CD14-positive monocyte (primary cell): ENCODE results near the gene TRIM40. TPM values are rescaled to one million over a fixed set of nuclear protein-coding genes. Genes with fewer than 3 reads are reported as not detected.

ENCODE experiments used
- DNase-seq, 3 donors: peaks; one replicate each; pipeline ENCODE4 v3.0.0-alpha.2; 2011 to 2022
- H2AFZ ChIP-seq: 2 replicates; pipeline ENCODE4 v1.6.0; 2012; ENCODE audit warnings: mild to moderate bottlenecking, low read depth, low read length, inconsistent platforms; ENCODE audit not compliant: insufficient read depth, poor library complexity, severe bottlenecking
- H3K27ac ChIP-seq, 2 donors: 1 replicate in 1 of 2; 2 replicates in 1 of 2; pipeline ENCODE4 v1.5.1; 2012 to 2013; ENCODE audit warnings: low read length in 2 of 2, control low read depth in 1 of 2, inconsistent platforms in 1 of 2, low read depth in 1 of 2, mild to moderate bottlenecking in 1 of 2
- H3K27me3 ChIP-seq, 2 donors: one replicate each; pipeline versions ENCODE4 v1.6.0 to v1.6.1; 2011 to 2013; ENCODE audit warnings: low read length in 2 of 2; ENCODE audit not compliant: control insufficient read depth in 2 of 2, insufficient read depth in 2 of 2
- H3K36me3 ChIP-seq, 2 donors: replicated peaks in 1 of 2; 1 replicate in 1 of 2; 2 replicates in 1 of 2; pipeline versions ENCODE4 v1.5.1 to v1.6.1; 2012 to 2013; ENCODE audit warnings: low read length in 2 of 2, control low read depth in 1 of 2, inconsistent platforms in 1 of 2, mild to moderate bottlenecking in 1 of 2; ENCODE audit not compliant: insufficient read depth in 2 of 2, control insufficient read depth in 1 of 2
- H3K4me1 ChIP-seq, 2 donors: 1 replicate in 1 of 2; 2 replicates in 1 of 2; pipeline versions ENCODE4 v1.5.1 to v1.6.1; 2012 to 2013; ENCODE audit warnings: low read length in 2 of 2, control low read depth in 1 of 2, inconsistent platforms in 1 of 2, mild to moderate bottlenecking in 1 of 2, moderate library complexity in 1 of 2; ENCODE audit not compliant: insufficient read depth in 2 of 2, control insufficient read depth in 1 of 2
- H3K4me2 ChIP-seq: replicated peaks from 2 replicates; pipeline ENCODE3; 2012; ENCODE audit warnings: low read length, moderate library complexity, mild to moderate bottlenecking; ENCODE audit not compliant: poor library complexity, severe bottlenecking; ENCODE audit errors: extremely low read depth
- H3K4me3 ChIP-seq, 3 experiments: fragments of 200-600 bp in 1 of 3; sonication (generic) in 1 of 3; replicated peaks in 1 of 3; 1 replicate in 2 of 3; 2 replicates in 1 of 3; pipeline ENCODE4 v1.5.1; 2011 to 2013; ENCODE audit warnings: low read length in 3 of 3, mild to moderate bottlenecking in 3 of 3, control low read depth in 2 of 3, low read depth in 2 of 3, inconsistent platforms in 1 of 3, moderate library complexity in 1 of 3
- H3K79me2 ChIP-seq: 2 replicates; pipeline ENCODE4 v1.6.0; 2012; ENCODE audit warnings: mild to moderate bottlenecking, control low read depth, inconsistent platforms, low read length, moderate library complexity; ENCODE audit not compliant: insufficient read depth
- H3K9ac ChIP-seq: 2 replicates; pipeline ENCODE4 v1.6.0; 2017; ENCODE audit warnings: low read length, mild to moderate bottlenecking; ENCODE audit not compliant: insufficient read depth, poor library complexity, severe bottlenecking
- H3K9me3 ChIP-seq, 2 donors: replicated peaks in 1 of 2; 1 replicate in 1 of 2; 2 replicates in 1 of 2; pipeline versions ENCODE4 v1.5.1 to v1.6.1; 2012 to 2013; ENCODE audit warnings: low read length in 2 of 2, control low read depth in 1 of 2; ENCODE audit not compliant: control insufficient read depth in 1 of 2, insufficient read depth in 1 of 2
- H4K20me1 ChIP-seq: 2 replicates; pipeline ENCODE4 v1.6.0; 2012; ENCODE audit warnings: mild to moderate bottlenecking, low read length, control low read depth, moderate library complexity; ENCODE audit not compliant: insufficient read depth
- H3K27ac Mint-ChIP-seq, 7 donors: one replicate each; pipeline ENCODE4 v1.8.0; 2020; ENCODE audit warnings: mild to moderate bottlenecking in 7 of 7, mixed read lengths in 7 of 7, moderate library complexity in 6 of 7, inconsistent platforms in 2 of 7
- H3K27me3 Mint-ChIP-seq, 3 donors: one replicate each; pipeline ENCODE4 v1.8.0; 2021 to 2022; ENCODE audit warnings: low read depth in 3 of 3, mild to moderate bottlenecking in 3 of 3, mixed read lengths in 3 of 3, moderate library complexity in 3 of 3, inconsistent platforms in 1 of 3
- H3K36me3 Mint-ChIP-seq, 2 donors: one replicate each; pipeline ENCODE4 v1.8.0; 2020; ENCODE audit warnings: mixed read lengths in 2 of 2, inconsistent platforms in 1 of 2, mild to moderate bottlenecking in 1 of 2
- H3K4me1 Mint-ChIP-seq: one replicate; pipeline ENCODE4 v1.8.0; 2020; ENCODE audit warnings: mild to moderate bottlenecking, mixed read lengths
- H3K4me3 Mint-ChIP-seq, 2 donors: one replicate each; pipeline ENCODE4 v1.8.0; 2020; ENCODE audit warnings: mild to moderate bottlenecking in 2 of 2, mixed read lengths in 2 of 2, moderate library complexity in 1 of 2
- H3K9me3 Mint-ChIP-seq, 7 donors: one replicate each; pipeline ENCODE4 v1.8.0; 2020 to 2022; ENCODE audit warnings: mixed read lengths in 7 of 7, mild to moderate bottlenecking in 6 of 7, moderate library complexity in 6 of 7, inconsistent platforms in 2 of 7
- WGBS: methylation state at CpG from one replicate; pipeline ENCODE4 v1.1.5; 2013; ENCODE audit warnings: missing lambda C conversion rate; ENCODE audit not compliant: insufficient coverage; 5-methylcytosine and 5-hydroxymethylcytosine counted together
- intact Hi-C, 2 donors: fragments of 100-400 bp; cut with micrococcal nuclease; formaldehyde crosslinking; loops; one replicate each; pipeline versions ENCODE4 v1.15.0 to v1.15.1; 2023
- polyA plus RNA-seq, 3 donors: library from polyadenylated mRNA; depleted of rRNA in 1 of 3; unstranded in 2 of 3; stranded (reverse) in 1 of 3; fragments of 300-500 nt in 2 of 3; fragments of >200 nt in 1 of 3; fragmentation: Illumina TruSeq in 2 of 3; gene quantifications; 1 replicate in 2 of 3; 2 replicates in 1 of 3; pipeline ENCODE4 v1.2.3, GENCODE V29; 2012 to 2021
- TF ChIP-seq, protein P1 (sequence below): fragments of 200-600 bp; IDR thresholded peaks from one replicate; pipeline ENCODE4 v1.8.0; 2022; ENCODE audit warnings: antibody characterized with exemption, mild to moderate bottlenecking

Gene TRIM40
- polyA plus RNA-seq, 3 donors, result not detected

GRCh38 chr6:30149858-30150550 lies 14.1 kb downstream of the TRIM40 start:
- H3K4me3 Mint-ChIP-seq, result no peak overlapping the region
- no peaks in the 10 kb centered on the region for H3K36me3 Mint-ChIP-seq
- Histone ChIP-seq H3K4me2 (no peak overlapping the region), H3K36me3 (no peaks in the 10 kb centered on the region), H3K9ac (no peak overlapping the region), H3K27ac (no peak overlapping the region), H4K20me1 (no peaks in the 10 kb centered on the region), H3K9me3 (no peaks in the 10 kb centered on the region), H2AFZ (no peak overlapping the region), H3K4me1 (peaks cover 8 to 18% of the 10 kb centered on the region in 2 donors), H3K27me3 (peaks cover 0 to 2% of the 10 kb centered on the region in 2 donors), H3K79me2 (no peaks in the 10 kb centered on the region), H3K4me3 (no peak overlapping the region)
- peaks cover 19% of the 10 kb centered on the region for H3K4me1 Mint-ChIP-seq
- H3K27ac Mint-ChIP-seq, result no peak overlapping the region
- no peak for DNase-seq
- WGBS, result 67% methylated on average over 5 of the region's 7 CpGs
- intact Hi-C loops, result no loop called here
- H3K27me3 Mint-ChIP-seq, result peaks cover 2 to 7% (median 4%) of the 10 kb centered on the region in 3 donors
- peaks cover 0 to 3% (median 0%) of the 10 kb centered on the region in 7 donors for H3K9me3 Mint-ChIP-seq
- TF ChIP-seq, protein P1, sequence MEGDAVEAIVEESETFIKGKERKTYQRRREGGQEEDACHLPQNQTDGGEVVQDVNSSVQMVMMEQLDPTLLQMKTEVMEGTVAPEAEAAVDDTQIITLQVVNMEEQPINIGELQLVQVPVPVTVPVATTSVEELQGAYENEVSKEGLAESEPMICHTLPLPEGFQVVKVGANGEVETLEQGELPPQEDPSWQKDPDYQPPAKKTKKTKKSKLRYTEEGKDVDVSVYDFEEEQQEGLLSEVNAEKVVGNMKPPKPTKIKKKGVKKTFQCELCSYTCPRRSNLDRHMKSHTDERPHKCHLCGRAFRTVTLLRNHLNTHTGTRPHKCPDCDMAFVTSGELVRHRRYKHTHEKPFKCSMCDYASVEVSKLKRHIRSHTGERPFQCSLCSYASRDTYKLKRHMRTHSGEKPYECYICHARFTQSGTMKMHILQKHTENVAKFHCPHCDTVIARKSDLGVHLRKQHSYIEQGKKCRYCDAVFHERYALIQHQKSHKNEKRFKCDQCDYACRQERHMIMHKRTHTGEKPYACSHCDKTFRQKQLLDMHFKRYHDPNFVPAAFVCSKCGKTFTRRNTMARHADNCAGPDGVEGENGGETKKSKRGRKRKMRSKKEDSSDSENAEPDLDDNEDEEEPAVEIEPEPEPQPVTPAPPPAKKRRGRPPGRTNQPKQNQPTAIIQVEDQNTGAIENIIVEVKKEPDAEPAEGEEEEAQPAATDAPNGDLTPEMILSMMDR, result no peak

DNA sequence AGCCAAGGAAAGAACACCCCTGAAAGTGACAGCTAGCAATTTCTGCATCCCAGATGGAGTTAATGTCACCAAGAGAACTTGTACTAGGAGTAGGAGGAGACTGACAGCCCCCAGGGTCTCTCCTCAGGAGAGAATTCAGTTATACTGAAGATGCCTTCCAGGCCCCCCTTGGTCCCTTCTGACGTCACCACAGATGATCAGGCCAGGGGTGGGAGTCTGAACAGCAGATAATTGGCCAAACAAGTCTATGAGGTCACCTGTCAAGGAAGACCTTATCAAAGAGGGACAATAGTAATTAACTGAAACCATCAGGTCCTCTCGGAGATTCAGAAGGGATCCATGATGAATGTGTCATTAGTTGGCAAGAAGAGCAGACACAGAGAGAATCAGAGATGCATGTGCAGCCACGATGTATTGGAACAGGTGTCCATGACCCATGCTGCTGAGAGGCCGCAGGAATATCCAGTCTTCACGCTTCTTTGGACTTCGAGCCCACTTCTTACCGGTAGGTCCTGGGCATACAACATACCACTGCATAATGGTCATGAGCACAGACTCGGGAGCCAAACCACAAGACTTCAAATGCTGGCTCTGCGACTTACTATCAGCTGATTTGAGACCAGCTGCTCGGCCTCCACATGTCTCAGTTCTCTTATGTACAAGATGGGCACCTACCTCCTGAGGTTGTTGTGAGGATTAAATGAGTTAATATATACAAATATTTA lies 14.9 kb downstream of the TRIM40 start:
- H3K27me3 ChIP-seq, result no peaks in the 10 kb centered on the region
- H3K9ac ChIP-seq, result no peak overlapping the region
- Mint-ChIP-seq H3K4me3 (no peak overlapping the region), H3K27me3 (peaks cover 0 to 3% (median 2%) of the 10 kb centered on the region in 3 donors), H3K27ac (no peak overlapping the region), H3K36me3 (no peaks in the 10 kb centered on the region), H3K4me1 (peaks cover 19% of the 10 kb centered on the region), H3K9me3 (peaks cover 0 to 3% (median 0%) of the 10 kb centered on the region in 7 donors)
- H3K4me2 ChIP-seq, result no peak overlapping the region
- H4K20me1 ChIP-seq, result no peaks in the 10 kb centered on the region
- WGBS, result 94% methylated on average over 7 of the region's 10 CpGs
- H3K27ac ChIP-seq, result no peak overlapping the region
- intact Hi-C loops, result no loop called here
- peaks cover 10 to 19% of the 10 kb centered on the region in 2 donors for H3K4me1 ChIP-seq
- H3K79me2 ChIP-seq, result no peaks in the 10 kb centered on the region
- H3K4me3 ChIP-seq, result no peak overlapping the region
- H2AFZ ChIP-seq, result peak overlapping the region; percentile 51
- no peak for DNase-seq
- H3K9me3 ChIP-seq, result no peaks in the 10 kb centered on the region
- TF ChIP-seq, protein P1, result no peak
- no peaks in the 10 kb centered on the region for H3K36me3 ChIP-seq
